ENCODE measurements around the gene SNAI3. TPM values are rescaled to one million over a fixed set of nuclear protein-coding genes. Genes with fewer than 3 reads are reported as not detected.

SNAI3 gene
- total RNA-seq, 1 experiment from 2014 or later = 2.2 TPM

DNA sequence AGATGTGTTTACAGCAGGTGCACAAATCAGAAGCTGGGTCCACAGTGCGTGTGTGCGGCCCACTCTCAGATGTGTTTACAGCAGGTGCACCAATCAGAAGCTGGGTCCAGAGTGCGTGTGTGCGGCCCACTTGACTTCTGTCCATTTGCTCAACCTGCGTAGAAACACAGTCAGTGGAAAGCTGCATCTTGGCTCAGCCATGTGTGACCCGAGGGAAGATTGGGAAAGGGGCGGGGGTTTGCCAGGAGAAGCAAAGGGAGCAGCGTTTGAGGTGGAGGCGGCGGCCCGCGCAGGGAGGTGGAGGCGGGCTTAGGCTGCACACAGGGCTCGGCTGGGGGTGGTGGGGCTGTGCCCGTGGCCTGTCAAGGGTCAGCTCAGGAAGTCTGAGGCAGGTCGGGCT lies 24.2 kb upstream of the SNAI3 start (continued):
- no peak for TF ChIP-seq ELF1 (IDR thresholded peaks at IDR 0.05; ENCODE audit: borderline replicate concordance, low read depth)
- TF ChIP-seq SIN3A (IDR thresholded peaks at IDR 0.05; ENCODE audit: low read depth) = no peak
- TF ChIP-seq FOSL1 (IDR thresholded peaks at IDR 0.05; ENCODE audit: low read depth) = no peak
- TF ChIP-seq, protein P1, sequence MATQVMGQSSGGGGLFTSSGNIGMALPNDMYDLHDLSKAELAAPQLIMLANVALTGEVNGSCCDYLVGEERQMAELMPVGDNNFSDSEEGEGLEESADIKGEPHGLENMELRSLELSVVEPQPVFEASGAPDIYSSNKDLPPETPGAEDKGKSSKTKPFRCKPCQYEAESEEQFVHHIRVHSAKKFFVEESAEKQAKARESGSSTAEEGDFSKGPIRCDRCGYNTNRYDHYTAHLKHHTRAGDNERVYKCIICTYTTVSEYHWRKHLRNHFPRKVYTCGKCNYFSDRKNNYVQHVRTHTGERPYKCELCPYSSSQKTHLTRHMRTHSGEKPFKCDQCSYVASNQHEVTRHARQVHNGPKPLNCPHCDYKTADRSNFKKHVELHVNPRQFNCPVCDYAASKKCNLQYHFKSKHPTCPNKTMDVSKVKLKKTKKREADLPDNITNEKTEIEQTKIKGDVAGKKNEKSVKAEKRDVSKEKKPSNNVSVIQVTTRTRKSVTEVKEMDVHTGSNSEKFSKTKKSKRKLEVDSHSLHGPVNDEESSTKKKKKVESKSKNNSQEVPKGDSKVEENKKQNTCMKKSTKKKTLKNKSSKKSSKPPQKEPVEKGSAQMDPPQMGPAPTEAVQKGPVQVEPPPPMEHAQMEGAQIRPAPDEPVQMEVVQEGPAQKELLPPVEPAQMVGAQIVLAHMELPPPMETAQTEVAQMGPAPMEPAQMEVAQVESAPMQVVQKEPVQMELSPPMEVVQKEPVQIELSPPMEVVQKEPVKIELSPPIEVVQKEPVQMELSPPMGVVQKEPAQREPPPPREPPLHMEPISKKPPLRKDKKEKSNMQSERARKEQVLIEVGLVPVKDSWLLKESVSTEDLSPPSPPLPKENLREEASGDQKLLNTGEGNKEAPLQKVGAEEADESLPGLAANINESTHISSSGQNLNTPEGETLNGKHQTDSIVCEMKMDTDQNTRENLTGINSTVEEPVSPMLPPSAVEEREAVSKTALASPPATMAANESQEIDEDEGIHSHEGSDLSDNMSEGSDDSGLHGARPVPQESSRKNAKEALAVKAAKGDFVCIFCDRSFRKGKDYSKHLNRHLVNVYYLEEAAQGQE (IDR thresholded peaks at IDR 0.05; ENCODE audit: low read depth) = no peak
- no peak for TF ChIP-seq CEBPB (IDR thresholded peaks at IDR 0.05; ENCODE audit: low read depth)
- no peak for TF ChIP-seq CBX3 (IDR thresholded peaks at IDR 0.05; ENCODE audit: low read depth)
- TF ChIP-seq POLR2A (IDR thresholded peaks at IDR 0.05; ENCODE audit: borderline replicate concordance, extremely low read depth, insufficient read depth, insufficient read length) = no peak

DNA sequence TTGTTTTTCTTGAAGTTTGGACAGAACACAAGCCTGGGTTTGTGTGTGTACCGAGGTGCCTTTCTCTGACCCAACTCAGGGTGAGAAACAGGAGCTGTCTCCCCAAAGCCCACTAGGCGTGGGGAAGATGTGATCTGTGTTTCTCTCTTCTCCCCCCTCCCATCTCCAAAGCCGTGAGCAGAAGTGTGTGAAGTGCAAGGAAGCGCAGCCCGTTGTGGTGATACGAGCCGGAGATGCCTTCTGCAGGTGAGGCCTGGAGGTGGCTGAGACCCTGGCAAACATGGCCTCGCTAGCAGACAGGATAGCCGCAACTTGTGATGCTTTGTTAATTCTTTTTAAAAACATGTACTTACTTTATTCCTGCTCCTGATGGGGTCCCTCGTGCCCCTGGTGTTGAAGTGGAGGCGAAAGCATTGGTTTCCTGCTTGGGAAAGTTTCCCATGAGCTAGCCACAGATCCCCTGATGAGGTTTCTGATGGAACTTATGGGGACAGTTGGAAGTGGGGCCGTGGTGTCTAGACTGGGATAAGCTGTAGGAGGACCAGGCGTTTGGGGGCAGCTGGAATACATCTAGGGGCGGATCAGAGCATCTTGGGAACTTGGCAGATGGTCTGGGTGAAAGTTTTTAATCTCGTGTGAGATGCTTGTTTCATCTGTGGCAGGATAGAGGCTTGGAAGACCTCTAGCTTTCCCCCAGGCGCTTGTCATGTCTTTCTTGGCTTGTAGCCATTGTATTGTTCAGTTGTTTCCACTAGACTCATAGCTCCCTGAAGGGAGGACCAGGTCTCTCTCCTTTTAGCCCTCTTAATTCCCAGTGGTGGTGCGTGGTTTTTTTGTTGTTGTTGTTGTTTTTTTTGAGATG lies 20.9 kb upstream of the SNAI3 start:
- Histone ChIP-seq H3K9me2 (ENCODE audit: insufficient read depth) (no peaks in the 10 kb centered on the region), H3K27ac (ENCODE audit: low read depth, low read length) (peak overlapping the region; percentile 73), H3K9me3 (ENCODE audit: control insufficient read depth in 1 of 2, insufficient read depth in 1 of 2, low read depth in 1 of 2, low read length in 2 of 2) (no peaks in the 10 kb centered on the region), H4K20me1 (ENCODE audit: insufficient read depth) (no peaks in the 10 kb centered on the region), H3K79me2 (ENCODE audit: insufficient read depth, low read length) (peaks cover 59% of the 10 kb centered on the region), H3K4me1 (ENCODE audit: control insufficient read depth in 1 of 2, insufficient read depth in 2 of 2, low read length in 2 of 2) (peaks cover 17 to 19% of the 10 kb centered on the region in 2 experiments), H3K9ac (ENCODE audit: low read length) (peak overlapping the region; percentile 76), H2AFZ (ENCODE audit: low read depth, low read length, poor library complexity, severe bottlenecking) (no peak overlapping the region), H3K4me3 (replicated peaks in 1 of 2; ENCODE audit: low read depth in 1 of 2, low read length in 2 of 2) (peak overlapping the region; percentile 85 to 100), H3K4me2 (ENCODE audit: low read length) (peak overlapping the region; percentile 84), H3K36me3 (ENCODE audit: control insufficient read depth in 1 of 2, insufficient read depth in 2 of 2, low read length in 2 of 2) (peaks cover 2 to 5% of the 10 kb centered on the region in 2 experiments; a peak in 1 of 4 replicates), H3K27me3 (ENCODE audit: insufficient read depth, low read length) (no peaks in the 10 kb centered on the region)
- CTCF ChIA-PET = interaction anchor here (1.8 kb wide), 1 partner anchor 30 kb away, joined by 9 read pairs; no protein-coding TSS in a partner anchor
- intact Hi-C loops (cut with micrococcal nuclease) = no loop called here
- POLR2A ChIA-PET = no interaction called here
- RAD21 ChIA-PET (ENCODE audit: low non-redundant PET in 1 of 2, low total read pairs in 2 of 2, uncharacterized antibody in 2 of 2, unreplicated experiment in 2 of 2) = no interaction called here
- no peak for DNase-seq (ENCODE audit: low read depth, low spot score)
- TSS peak; percentile 67 for BruUV-seq (replicated peaks)
- ATAC-seq = peak; percentile 3; the same call in 1 of the 2 replicates
- TF ChIP-seq JUND (IDR thresholded peaks at IDR 0.05) (no peak), CEBPB (IDR thresholded peaks at IDR 0.05; ENCODE audit: low read depth) (no peak), TCF7L2 (IDR thresholded peaks at IDR 0.05; ENCODE audit: borderline replicate concordance, extremely low read depth, insufficient read depth, insufficient read length) (no peak), EGR1 (IDR thresholded peaks at IDR 0.05; ENCODE audit: low read depth) (no peak), POLR2A (IDR thresholded peaks at IDR 0.05; ENCODE audit: borderline replicate concordance, extremely low read depth, insufficient read depth, insufficient read length) (no peak), RAD21 (IDR thresholded peaks at IDR 0.05; ENCODE audit: low read depth) (no peak), YY1 (IDR thresholded peaks at IDR 0.05; ENCODE audit: extremely low read depth, insufficient replicate concordance, low read depth, low read length) (no peak), EZH2 (IDR thresholded peaks at IDR 0.05) (no peak), ELF1 (IDR thresholded peaks at IDR 0.05; ENCODE audit: borderline replicate concordance, low read depth) (no peak), FOSL1 (IDR thresholded peaks at IDR 0.05; ENCODE audit: low read depth) (no peak), EZH2phosphoT487 (IDR thresholded peaks at IDR 0.05; ENCODE audit: borderline replicate concordance) (no peak), ZNF274 (IDR thresholded peaks at IDR 0.05; ENCODE audit: low read depth, low read length) (no peak)
- TF ChIP-seq, protein P2, sequence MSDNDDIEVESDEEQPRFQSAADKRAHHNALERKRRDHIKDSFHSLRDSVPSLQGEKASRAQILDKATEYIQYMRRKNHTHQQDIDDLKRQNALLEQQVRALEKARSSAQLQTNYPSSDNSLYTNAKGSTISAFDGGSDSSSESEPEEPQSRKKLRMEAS (IDR thresholded peaks at IDR 0.05) = no peak
- TF ChIP-seq, protein P3, sequence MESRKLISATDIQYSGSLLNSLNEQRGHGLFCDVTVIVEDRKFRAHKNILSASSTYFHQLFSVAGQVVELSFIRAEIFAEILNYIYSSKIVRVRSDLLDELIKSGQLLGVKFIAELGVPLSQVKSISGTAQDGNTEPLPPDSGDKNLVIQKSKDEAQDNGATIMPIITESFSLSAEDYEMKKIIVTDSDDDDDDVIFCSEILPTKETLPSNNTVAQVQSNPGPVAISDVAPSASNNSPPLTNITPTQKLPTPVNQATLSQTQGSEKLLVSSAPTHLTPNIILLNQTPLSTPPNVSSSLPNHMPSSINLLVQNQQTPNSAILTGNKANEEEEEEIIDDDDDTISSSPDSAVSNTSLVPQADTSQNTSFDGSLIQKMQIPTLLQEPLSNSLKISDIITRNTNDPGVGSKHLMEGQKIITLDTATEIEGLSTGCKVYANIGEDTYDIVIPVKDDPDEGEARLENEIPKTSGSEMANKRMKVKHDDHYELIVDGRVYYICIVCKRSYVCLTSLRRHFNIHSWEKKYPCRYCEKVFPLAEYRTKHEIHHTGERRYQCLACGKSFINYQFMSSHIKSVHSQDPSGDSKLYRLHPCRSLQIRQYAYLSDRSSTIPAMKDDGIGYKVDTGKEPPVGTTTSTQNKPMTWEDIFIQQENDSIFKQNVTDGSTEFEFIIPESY (IDR thresholded peaks at IDR 0.05; ENCODE audit: extremely low read depth, insufficient replicate concordance, low read length) = no peak
